Erythroblast (primary cell): ENCODE data around the gene CHRDL1.
"Not testable (repeated sequence)": the region's sequence is repeated elsewhere in the genome, so short reads cannot be mapped to it uniquely, and the experiment has no call there.

ENCODE experiments used
- GATA1 ChIP-seq: IDR thresholded peaks from 2 replicates; pipeline ENCODE4 v1.6.1; 2011; ENCODE audit warnings: low read depth, mild to moderate bottlenecking, control low read depth, low read length, moderate library complexity
- POLR2A ChIP-seq: IDR thresholded peaks from 2 replicates; pipeline ENCODE4 v1.6.1; 2011; ENCODE audit warnings: mild to moderate bottlenecking, low read length

DNA sequence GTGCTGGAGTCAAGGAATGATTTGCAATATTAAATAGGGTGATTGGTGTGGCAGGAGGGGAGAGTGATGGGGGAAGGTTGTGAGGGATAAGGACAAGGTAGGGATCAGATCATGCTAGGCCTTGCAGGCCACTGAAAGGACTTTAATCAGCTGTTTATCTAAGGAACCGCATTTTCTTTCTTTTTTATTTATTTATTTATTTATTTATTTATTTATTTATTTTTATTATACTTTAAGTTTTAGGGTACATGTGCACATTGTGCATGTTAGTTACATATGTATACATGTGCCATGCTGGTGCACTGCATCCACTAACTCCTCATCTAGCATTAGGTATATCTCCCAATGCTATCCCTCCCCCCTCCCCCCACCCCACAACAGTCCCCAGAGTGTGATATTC is 20.9 kb upstream of the CHRDL1 start:
- not testable (repeated sequence) for TF ChIP-seq POLR2A, GATA1
